ENCODE results near the gene SFTPB.

- TF ChIP-seq CTCF (IDR thresholded peaks at IDR 0.05; ENCODE audit: poor library complexity) (no peak), EZH2phosphoT487 (IDR thresholded peaks at IDR 0.05; ENCODE audit: low read depth, severe bottlenecking, unreplicated experiment) (no peak), EZH2 (IDR thresholded peaks at IDR 0.05; ENCODE audit: borderline replicate concordance) (no peak)
Observed at GRCh38 chr2:85642725-85643124, 25.3 kb downstream of the SFTPB start.
